Mucosa of descending colon (tissue), 3 donors: ENCODE data around the gene ZNF512B. TPM values are rescaled to one million over a fixed set of nuclear protein-coding genes. Genes with fewer than 3 reads are reported as not detected.
A peak's percentile ranks its signal among the peaks of the same experiment; 100 is the strongest.

Experiments used
- ATAC-seq: fragments of 200-7000 bp; cut with Tn5 transposase; one replicate; pipeline ENCODE4 v1.9.1; 2020; ENCODE audit warnings: mild to moderate bottlenecking, moderate library complexity
- DNase-seq, 3 donors: peaks; one replicate each; pipeline ENCODE4 v3.0.0-alpha.2; 2020
- H3K36me3 ChIP-seq: fragments of 200-600 bp; one replicate; pipeline ENCODE4 v1.8.0; 2021; ENCODE audit warnings: low read depth, mild to moderate bottlenecking
- H3K4me1 ChIP-seq: fragments of 200-600 bp; one replicate; pipeline ENCODE4 v1.8.0; 2021; ENCODE audit warnings: low read depth, mild to moderate bottlenecking
- H3K4me3 ChIP-seq: fragments of 200-600 bp; one replicate; pipeline ENCODE4 v1.8.0; 2021; ENCODE audit warnings: mild to moderate bottlenecking
- H3K9me3 ChIP-seq: fragments of 200-600 bp; one replicate; pipeline ENCODE4 v1.8.0; 2021; ENCODE audit warnings: mild to moderate bottlenecking
- CTCF ChIP-seq: fragments of 200-600 bp; IDR thresholded peaks from one replicate; pipeline ENCODE4 v1.8.0; 2022; ENCODE audit warnings: antibody characterized with exemption, mild to moderate bottlenecking
- intact Hi-C, 2 donors: fragments of 100-400 bp; cut with DNase I in 1 of 2; cut with micrococcal nuclease in 1 of 2; formaldehyde crosslinking; loops; one replicate each; pipeline versions ENCODE4 v1.11.0 to v1.11.1; 2022; cut with DNase I, micrococcal nuclease
- total RNA-seq, 3 donors: library from RNA; stranded (reverse); fragmentation: NEBNext Ultra II Directional in 2 of 3; extraction: Animal tissue kit (Norgen Biotek cat#: 25700) in 2 of 3; gene quantifications; one replicate each; pipeline versions ENCODE4 v1.2.1 to v1.2.4, GENCODE V29; 2021 to 2023
- donor health status: DM: no; HTN: no; CAD: no; lungs with moderate emphysema.
- donor health status: DM: no; HTN: no; CAD: no.
- donor health status: DM: no; HTN: yes; CAD: no.

The ZNF512B gene
- total RNA-seq, 3 donors from 2014 or later: 1.8 to 14.7 (median 3.9) TPM

DNA sequence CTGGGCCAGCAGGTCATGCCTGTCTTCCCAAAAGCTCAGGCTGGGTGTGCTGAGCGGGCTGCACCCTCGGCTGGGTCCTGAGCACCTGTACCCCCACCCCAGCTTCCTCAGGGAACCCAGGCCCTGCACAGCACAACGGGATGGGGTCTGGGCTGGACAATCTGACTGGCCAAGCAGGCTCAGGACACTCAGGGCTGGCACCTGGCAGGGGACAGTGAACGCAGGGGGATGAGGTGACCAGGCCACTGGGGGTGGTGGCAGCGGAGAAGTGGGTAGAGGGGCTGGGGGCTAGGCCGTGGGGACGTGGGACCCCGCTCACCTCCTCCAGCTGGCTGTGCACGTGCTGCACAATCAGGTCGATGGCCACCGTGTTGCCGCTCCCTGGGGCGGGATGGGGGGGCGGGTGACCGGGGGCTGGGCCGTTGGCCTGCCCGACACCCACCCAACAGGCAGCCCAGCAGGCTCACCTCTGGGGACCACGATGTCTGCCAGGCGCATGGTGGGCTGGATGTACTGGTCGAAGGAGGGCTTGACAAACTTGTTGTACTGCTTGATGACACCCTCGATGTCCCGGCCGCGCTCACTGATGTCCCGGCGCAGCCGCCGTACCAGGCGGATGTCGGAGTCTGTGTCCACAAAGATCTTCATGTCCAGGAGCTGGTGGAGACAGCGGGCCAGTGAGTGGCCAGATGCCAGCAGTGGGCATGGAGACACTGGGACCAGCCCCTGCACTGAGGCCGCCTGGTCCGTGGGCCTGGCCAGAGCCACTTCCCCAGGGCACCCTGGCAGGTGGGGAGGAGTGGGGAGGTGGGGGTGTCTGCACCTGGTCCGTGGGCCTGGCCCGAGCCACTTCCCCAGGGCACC lies 25.4 kb downstream of the ZNF512B start:
- no peak for TF ChIP-seq CTCF
- H3K9me3 ChIP-seq: no peaks in the 10 kb centered on the region
- no peak overlapping the region for H3K4me3 ChIP-seq
- peaks cover 15% of the 10 kb centered on the region for H3K4me1 ChIP-seq
- ATAC-seq (no peak), DNase-seq (peak in 2 of 3 donors; percentile 37 to 66)
- H3K36me3 ChIP-seq: no peaks in the 10 kb centered on the region
- intact Hi-C loops: no loop called here

GRCh38 chr20:63943808-63944077 lies 26.0 kb downstream of the ZNF512B start:
- DNase-seq: peak in 1 of 3 donors; percentile 19
- Histone ChIP-seq H3K4me1 (peaks cover 10% of the 10 kb centered on the region), H3K9me3 (no peaks in the 10 kb centered on the region), H3K36me3 (no peaks in the 10 kb centered on the region), H3K4me3 (no peak overlapping the region)
- ATAC-seq: no peak
- intact Hi-C loops: no loop called here
- TF ChIP-seq CTCF: no peak

GRCh38 chr20:63942969-63943807 lies 26.5 kb downstream of the ZNF512B start:
- no peaks in the 10 kb centered on the region for H3K36me3 ChIP-seq

GRCh38 chr20:63942250-63942951 lies 27.3 kb downstream of the ZNF512B start:
- intact Hi-C loops: no loop called here
- DNase-seq (peak; percentile 53 to 82 (median 72)), ATAC-seq (peak; percentile 23)
- no peaks in the 10 kb centered on the region for H3K4me1 ChIP-seq
- H3K9me3 ChIP-seq: no peaks in the 10 kb centered on the region
- H3K4me3 ChIP-seq: no peak overlapping the region
- no peak for TF ChIP-seq CTCF
- no peaks in the 10 kb centered on the region for H3K36me3 ChIP-seq

More at GRCh38 chr20:63942969-63943807, 26.5 kb downstream of the ZNF512B start:
- DNase-seq: peak in 2 of 3 donors; percentile 30 to 58
- no peak for TF ChIP-seq CTCF
- H3K9me3 ChIP-seq: no peaks in the 10 kb centered on the region
- no peak overlapping the region for H3K4me3 ChIP-seq
- H3K4me1 ChIP-seq: peaks cover 6% of the 10 kb centered on the region
- intact Hi-C loops: no loop called here
- no peak for ATAC-seq

GRCh38 chr20:63941282-63942081 lies 28.2 kb downstream of the ZNF512B start:
- intact Hi-C loops: no loop called here

More at GRCh38 chr20:63941282-63942081, 28.2 kb downstream of the ZNF512B start:
- ATAC-seq (peak; percentile 72), DNase-seq (peak; percentile 67 to 90 (median 68))
- no peak overlapping the region for H3K4me3 ChIP-seq
- H3K36me3 ChIP-seq: no peaks in the 10 kb centered on the region
- H3K9me3 ChIP-seq: no peaks in the 10 kb centered on the region
- H3K4me1 ChIP-seq: no peaks in the 10 kb centered on the region
- TF ChIP-seq CTCF: no peak
